Measurements from ENCODE around the gene LIG3.
"Not testable (repeated sequence)": the region's sequence is repeated elsewhere in the genome, so short reads cannot be mapped to it uniquely, and the experiment has no call there.

The LIG3 gene

GRCh38 chr17:35038453-35038852 lies 58.1 kb downstream of the LIG3 start:
- Histone ChIP-seq H3K4me3 (ENCODE audit: insufficient read depth, low read depth, low read length) (no peak overlapping the region), H3K27ac (ENCODE audit: insufficient read depth, low read depth, low read length, poor library complexity, severe bottlenecking) (no peak overlapping the region), H3K27me3 (ENCODE audit: control insufficient read depth, insufficient read depth, low read length, poor library complexity, severe bottlenecking) (no peaks in the 10 kb centered on the region), H3K36me3 (ENCODE audit: control insufficient read depth, insufficient read depth, low read length) (no peaks in the 10 kb centered on the region), H3K9me3 (ENCODE audit: control insufficient read depth, low read length) (no peaks in the 10 kb centered on the region), H3K4me1 (ENCODE audit: control insufficient read depth, insufficient read depth, low read length) (no peaks in the 10 kb centered on the region)
- WGBS, 2 experiments, result 93 to 98% methylated on average over 2 of the region's 3 CpGs

GRCh38 chr17:35041390-35041789 lies 61.1 kb downstream of the LIG3 start:
- Histone ChIP-seq H3K36me3 (ENCODE audit: control insufficient read depth, insufficient read depth, low read length) (no peaks in the 10 kb centered on the region), H3K4me3 (ENCODE audit: insufficient read depth, low read depth, low read length) (no peak overlapping the region), H3K27me3 (ENCODE audit: control insufficient read depth, insufficient read depth, low read length, poor library complexity, severe bottlenecking) (no peaks in the 10 kb centered on the region), H3K27ac (ENCODE audit: insufficient read depth, low read depth, low read length, poor library complexity, severe bottlenecking) (no peak overlapping the region), H3K4me1 (ENCODE audit: control insufficient read depth, insufficient read depth, low read length) (no peaks in the 10 kb centered on the region), H3K9me3 (ENCODE audit: control insufficient read depth, low read length) (no peaks in the 10 kb centered on the region)
- 95 to 96% methylated on average over 7 of the region's 7 CpGs for WGBS, 2 experiments

- Histone ChIP-seq H3K9me3 (ENCODE audit: control insufficient read depth, low read length) (no peaks in the 10 kb centered on the region), H3K4me1 (ENCODE audit: control insufficient read depth, insufficient read depth, low read length) (peaks cover 4% of the 10 kb centered on the region)
- 88 to 94% methylated on average over 8 of the region's 8 CpGs for WGBS, 2 experiments
These were observed 63.9 kb downstream of the LIG3 start for GRCh38 chr17:35044181-35044580.

GRCh38 chr17:35045458-35045979 lies 65.2 kb downstream of the LIG3 start:
- H3K27ac ChIP-seq (ENCODE audit: insufficient read depth, low read depth, low read length, poor library complexity, severe bottlenecking); H3K36me3 ChIP-seq (ENCODE audit: control insufficient read depth, insufficient read depth, low read length); H3K9me3 ChIP-seq (ENCODE audit: control insufficient read depth, low read length); H3K4me1 ChIP-seq (ENCODE audit: control insufficient read depth, insufficient read depth, low read length); H3K4me3 ChIP-seq (ENCODE audit: insufficient read depth, low read depth, low read length); H3K27me3 ChIP-seq (ENCODE audit: control insufficient read depth, insufficient read depth, low read length, poor library complexity, severe bottlenecking): not testable (repeated sequence)
- WGBS, 2 experiments, result 92 to 97% methylated on average over 11 to 12 of the region's 13 CpGs

More at GRCh38 chr17:35044181-35044580, 63.9 kb downstream of the LIG3 start:
- Histone ChIP-seq H3K36me3 (ENCODE audit: control insufficient read depth, insufficient read depth, low read length) (no peaks in the 10 kb centered on the region), H3K27me3 (ENCODE audit: control insufficient read depth, insufficient read depth, low read length, poor library complexity, severe bottlenecking) (no peaks in the 10 kb centered on the region), H3K4me3 (ENCODE audit: insufficient read depth, low read depth, low read length) (no peak overlapping the region), H3K27ac (ENCODE audit: insufficient read depth, low read depth, low read length, poor library complexity, severe bottlenecking) (no peak overlapping the region)

- 93 to 94% methylated on average over 3 to 4 of the region's 4 CpGs for WGBS, 2 experiments
- no peak overlapping the region for H3K27ac ChIP-seq (ENCODE audit: insufficient read depth, low read depth, low read length, poor library complexity, severe bottlenecking)
- peaks cover 4% of the 10 kb centered on the region for H3K4me1 ChIP-seq (ENCODE audit: control insufficient read depth, insufficient read depth, low read length)
- no peaks in the 10 kb centered on the region for H3K36me3 ChIP-seq (ENCODE audit: control insufficient read depth, insufficient read depth, low read length)
- H3K9me3 ChIP-seq (ENCODE audit: control insufficient read depth, low read length), result no peaks in the 10 kb centered on the region
- H3K27me3 ChIP-seq (ENCODE audit: control insufficient read depth, insufficient read depth, low read length, poor library complexity, severe bottlenecking), result no peaks in the 10 kb centered on the region
- no peak overlapping the region for H3K4me3 ChIP-seq (ENCODE audit: insufficient read depth, low read depth, low read length)
These were observed 65.9 kb downstream of the LIG3 start for GRCh38 chr17:35046245-35046644.

GRCh38 chr17:35046740-35047283 lies 66.5 kb downstream of the LIG3 start:
- WGBS, 2 experiments, result 79 to 86% methylated on average over 5 of the region's 5 CpGs
- no peak overlapping the region for H3K27ac ChIP-seq (ENCODE audit: insufficient read depth, low read depth, low read length, poor library complexity, severe bottlenecking)
- peaks cover 4% of the 10 kb centered on the region for H3K4me1 ChIP-seq (ENCODE audit: control insufficient read depth, insufficient read depth, low read length)
- H3K9me3 ChIP-seq (ENCODE audit: control insufficient read depth, low read length), result no peaks in the 10 kb centered on the region
- no peak overlapping the region for H3K4me3 ChIP-seq (ENCODE audit: insufficient read depth, low read depth, low read length)
- no peaks in the 10 kb centered on the region for H3K27me3 ChIP-seq (ENCODE audit: control insufficient read depth, insufficient read depth, low read length, poor library complexity, severe bottlenecking)
- H3K36me3 ChIP-seq (ENCODE audit: control insufficient read depth, insufficient read depth, low read length), result no peaks in the 10 kb centered on the region

GRCh38 chr17:35048685-35049379 lies 68.5 kb downstream of the LIG3 start:
- WGBS, 2 experiments, result 85 to 93% methylated on average over 3 of the region's 3 CpGs
- Histone ChIP-seq H3K27me3 (ENCODE audit: control insufficient read depth, insufficient read depth, low read length, poor library complexity, severe bottlenecking) (no peaks in the 10 kb centered on the region), H3K27ac (ENCODE audit: insufficient read depth, low read depth, low read length, poor library complexity, severe bottlenecking) (no peak overlapping the region), H3K9me3 (ENCODE audit: control insufficient read depth, low read length) (no peaks in the 10 kb centered on the region), H3K4me1 (ENCODE audit: control insufficient read depth, insufficient read depth, low read length) (peaks cover 4% of the 10 kb centered on the region), H3K36me3 (ENCODE audit: control insufficient read depth, insufficient read depth, low read length) (no peaks in the 10 kb centered on the region), H3K4me3 (ENCODE audit: insufficient read depth, low read depth, low read length) (no peak overlapping the region)

- Histone ChIP-seq H3K9me3 (ENCODE audit: control insufficient read depth, low read length) (no peaks in the 10 kb centered on the region), H3K4me3 (ENCODE audit: insufficient read depth, low read depth, low read length) (no peak overlapping the region), H3K4me1 (ENCODE audit: control insufficient read depth, insufficient read depth, low read length) (peaks cover 4% of the 10 kb centered on the region), H3K27me3 (ENCODE audit: control insufficient read depth, insufficient read depth, low read length, poor library complexity, severe bottlenecking) (no peaks in the 10 kb centered on the region), H3K36me3 (ENCODE audit: control insufficient read depth, insufficient read depth, low read length) (no peaks in the 10 kb centered on the region), H3K27ac (ENCODE audit: insufficient read depth, low read depth, low read length, poor library complexity, severe bottlenecking) (no peak overlapping the region)
- WGBS, 2 experiments, result 91 to 93% methylated on average over 2 of the region's 2 CpGs
These were observed 69.9 kb downstream of the LIG3 start for GRCh38 chr17:35050170-35050569.

- Histone ChIP-seq H3K27me3 (ENCODE audit: control insufficient read depth, insufficient read depth, low read length, poor library complexity, severe bottlenecking) (no peaks in the 10 kb centered on the region), H3K36me3 (ENCODE audit: control insufficient read depth, insufficient read depth, low read length) (no peaks in the 10 kb centered on the region), H3K4me1 (ENCODE audit: control insufficient read depth, insufficient read depth, low read length) (peaks cover 4% of the 10 kb centered on the region), H3K9me3 (ENCODE audit: control insufficient read depth, low read length) (no peaks in the 10 kb centered on the region), H3K27ac (ENCODE audit: insufficient read depth, low read depth, low read length, poor library complexity, severe bottlenecking) (no peak overlapping the region), H3K4me3 (ENCODE audit: insufficient read depth, low read depth, low read length) (no peak overlapping the region)
- WGBS, 2 experiments, result 86 to 88% methylated on average over 2 of the region's 2 CpGs
These were observed 70.9 kb downstream of the LIG3 start for GRCh38 chr17:35051183-35051578.

GRCh38 chr17:35051579-35052240 lies 71.4 kb downstream of the LIG3 start:
- 84 to 94% methylated on average over 5 to 6 of the region's 6 CpGs for WGBS, 2 experiments
- Histone ChIP-seq H3K27ac (ENCODE audit: insufficient read depth, low read depth, low read length, poor library complexity, severe bottlenecking) (no peak overlapping the region), H3K4me3 (ENCODE audit: insufficient read depth, low read depth, low read length) (no peak overlapping the region)

More at GRCh38 chr17:35051579-35052240, 71.4 kb downstream of the LIG3 start:
- no peaks in the 10 kb centered on the region for H3K9me3 ChIP-seq (ENCODE audit: control insufficient read depth, low read length)
- peaks cover 4% of the 10 kb centered on the region for H3K4me1 ChIP-seq (ENCODE audit: control insufficient read depth, insufficient read depth, low read length)
- H3K27me3 ChIP-seq (ENCODE audit: control insufficient read depth, insufficient read depth, low read length, poor library complexity, severe bottlenecking), result no peaks in the 10 kb centered on the region
- H3K36me3 ChIP-seq (ENCODE audit: control insufficient read depth, insufficient read depth, low read length), result no peaks in the 10 kb centered on the region

Data from ectodermal cell (in vitro differentiated cells).